ENCODE data around the gene RNF39. TPM values are rescaled to one million over a fixed set of nuclear protein-coding genes. Genes with fewer than 3 reads are reported as not detected.

Gene RNF39
- total and polyA plus RNA-seq, 2 of the 13 experiments (the other 11 are each of a cell fraction or from before 2014, with no cell fraction given), result 0.13 to 1.8 TPM

GRCh38 chr6:30101444-30102413, 26.2 kb upstream of the RNF39 start (continued):
- TF ChIP-seq CTCF (CRISPR knock-in tag; IDR thresholded peaks at IDR 0.05), result peak; percentile 74
- TF ChIP-seq HMG20A (CRISPR knock-in tag; IDR thresholded peaks at IDR 0.05; ENCODE audit: borderline replicate concordance), result 0 out of 2 replicates have a peak, but pooled peaks have one; percentile 9
- peak; percentile 50; the same call in 1 of the 2 replicates for TF ChIP-seq PAXIP1 (CRISPR knock-in tag; conservative IDR thresholded peaks at IDR 0.05)
- TF ChIP-seq NR2F1 (CRISPR knock-in tag; IDR thresholded peaks at IDR 0.05), result no peak
- TF ChIP-seq ZNF674 (CRISPR knock-in tag; IDR thresholded peaks at IDR 0.05; ENCODE audit: low read depth), result no peak
- TF ChIP-seq ZNF629 (CRISPR knock-in tag; conservative IDR thresholded peaks at IDR 0.05), result peak; percentile 14; the same call in 1 of the 2 replicates
- no peak for TF ChIP-seq ZNF468 (CRISPR knock-in tag; IDR thresholded peaks at IDR 0.05)
- TF ChIP-seq ZNF687 (CRISPR knock-in tag; IDR thresholded peaks at IDR 0.05), result peak; percentile 93
- peak; percentile 88 for TF ChIP-seq KLF12 (CRISPR knock-in tag; IDR thresholded peaks at IDR 0.05; ENCODE audit: borderline replicate concordance)
- TF ChIP-seq ZFP37 (CRISPR knock-in tag; IDR thresholded peaks at IDR 0.05; ENCODE audit: borderline replicate concordance), result no peak
- TF ChIP-seq GMEB2 (CRISPR knock-in tag; IDR thresholded peaks at IDR 0.05; ENCODE audit: low read depth), result no peak
- TF ChIP-seq ZNF143 (CRISPR knock-in tag; IDR thresholded peaks at IDR 0.05), result no peak
- TF ChIP-seq ZC3H4 (CRISPR knock-in tag; IDR thresholded peaks at IDR 0.05; ENCODE audit: borderline replicate concordance), result peak; percentile 24; the same call in 1 of the 2 replicates
- no peak; the same call in 1 of the 2 replicates for TF ChIP-seq WIZ (CRISPR knock-in tag; IDR thresholded peaks at IDR 0.05)
- no peak for TF ChIP-seq ETS1 (CRISPR knock-in tag; IDR thresholded peaks at IDR 0.05)

Data from HepG2 (cell line).